GM12878 (cell line): ENCODE results near the gene DMRTC2. TPM values are rescaled to one million over a fixed set of nuclear protein-coding genes. Genes with fewer than 3 reads are reported as not detected.
A peak's percentile ranks its signal among the peaks of the same experiment; 100 is the strongest.

Experiments used
- ATAC-seq: fragments of 200-7000 bp; cut with Tn5 transposase; 3 replicates; pipeline ENCODE4 v1.9.1; 2020; ENCODE audit warnings: mild to moderate bottlenecking, moderate library complexity
- BruUV-seq: library from RNA; stranded (reverse); fragments of 400-500 nt; replicated peaks from 2 replicates; lab custom pipeline; 2021; lab: Mats Ljungman, UMichigan
- CTCF ChIA-PET: fragments of 300-600 bp; sonication (Branson Sonifier 250); formaldehyde crosslinking; extraction: SDS; loops from one replicate; lab custom pipeline; 2021; ENCODE audit warnings: inconsistent platforms; lab: Yijun Ruan, JAX
- POLR2A ChIA-PET: fragments of 350-600 bp; formaldehyde crosslinking; extraction: SDS; loops from one replicate; lab custom pipeline; 2021; ENCODE audit warnings: inconsistent platforms; lab: Charles Lee
- RAD21 ChIA-PET: fragments of 300-600 bp; sonication (Branson Sonifier 250); formaldehyde crosslinking; loops from one replicate; lab custom pipeline; 2023; ENCODE audit warnings: antibody characterized with exemption; ENCODE audit not compliant: unreplicated experiment; lab: Charles Lee
- SMC1A ChIA-PET: fragments of 300-600 bp; sonication (Branson Sonifier 250); formaldehyde crosslinking; loops from one replicate; lab custom pipeline; 2023; ENCODE audit not compliant: unreplicated experiment, uncharacterized antibody; lab: Charles Lee
- DNase-seq: peaks from one replicate; pipeline ENCODE4 v3.0.0-alpha.2; 2011; ENCODE audit warnings: low read depth, low spot score
- FAIRE-seq: peaks from 3 replicates; lab custom pipeline; 2011; peaks lifted over from hg19 to GRCh38; lab: Jason Lieb, UNC
- H2AFZ ChIP-seq: 2 replicates; pipeline ENCODE4 v1.6.0; 2011; ENCODE audit warnings: low read depth, low read length, control low read depth; ENCODE audit not compliant: control insufficient read depth
- H3K27ac ChIP-seq: 2 replicates; pipeline ENCODE4 v1.5.1; 2011; ENCODE audit warnings: control low read depth; ENCODE audit not compliant: control insufficient read depth, insufficient read depth
- H3K27me3 ChIP-seq, 2 experiments: replicated peaks in 1 of 2; 2 replicates each; pipeline versions ENCODE4 v1.6.0 to v1.6.1; 2011; ENCODE audit warnings: low read length in 1 of 2; ENCODE audit not compliant: control insufficient read depth in 2 of 2, insufficient read depth in 2 of 2
- H3K36me3 ChIP-seq, 2 experiments: 2 replicates each; pipeline ENCODE4 v1.5.1; 2011; ENCODE audit warnings: low read length in 1 of 2; ENCODE audit not compliant: control insufficient read depth in 2 of 2, insufficient read depth in 2 of 2
- H3K4me1 ChIP-seq: 2 replicates; pipeline ENCODE4 v1.6.1; 2011; ENCODE audit warnings: mild to moderate bottlenecking, low read length, moderate library complexity, mixed read lengths; ENCODE audit not compliant: control insufficient read depth, insufficient read depth
- H3K4me2 ChIP-seq: 2 replicates; pipeline ENCODE4 v1.6.0; 2011; ENCODE audit warnings: control low read depth; ENCODE audit not compliant: control insufficient read depth, insufficient read depth
- H3K4me3 ChIP-seq: fragments of 200-600 bp; sonication (generic); 2 replicates; pipeline ENCODE4 v1.5.1; 2016
- H3K79me2 ChIP-seq: 2 replicates; pipeline ENCODE4 v1.6.0; 2011; ENCODE audit warnings: low read length; ENCODE audit not compliant: control insufficient read depth, insufficient read depth
- H3K9ac ChIP-seq: 2 replicates; pipeline ENCODE4 v1.8.0; 2011; ENCODE audit warnings: low read length, control low read depth, mixed read lengths; ENCODE audit not compliant: control insufficient read depth, insufficient read depth
- H3K9me3 ChIP-seq: replicated peaks from 3 replicates; pipeline ENCODE4 v1.5.1; 2011; ENCODE audit warnings: mild to moderate bottlenecking, low read length; ENCODE audit not compliant: control insufficient read depth, insufficient read depth
- H4K20me1 ChIP-seq: 2 replicates; pipeline ENCODE4 v1.6.0; 2011; ENCODE audit not compliant: control insufficient read depth, insufficient read depth
- BCLAF1 ChIP-seq: fragments of 450-650 bp; IDR thresholded peaks from 2 replicates; pipeline ENCODE4 v1.6.1; 2017; ENCODE audit warnings: antibody characterized with exemption, mild to moderate bottlenecking, moderate library complexity
- CBX5 ChIP-seq: sonication (generic); IDR thresholded peaks from 2 replicates; pipeline ENCODE4 v1.6.1; 2016; ENCODE audit warnings: low read depth, moderate library complexity, mild to moderate bottlenecking, inconsistent platforms
- CHD1 ChIP-seq: IDR thresholded peaks from 2 replicates; pipeline ENCODE4 v1.6.1; 2012; ENCODE audit warnings: low read depth, low read length, improper control_type of control experiment
- E4F1 ChIP-seq: fragments of 450-650 bp; IDR thresholded peaks from 2 replicates; pipeline ENCODE4 v1.6.1; 2018; ENCODE audit warnings: borderline replicate concordance, mild to moderate bottlenecking; ENCODE audit not compliant: partially characterized antibody
- FOXM1 ChIP-seq: IDR thresholded peaks from 2 replicates; pipeline ENCODE4 v1.6.1; 2012; ENCODE audit warnings: low read depth, mild to moderate bottlenecking, inconsistent platforms, low read length, moderate library complexity
- GATAD2B ChIP-seq: fragments of 450-650 bp; conservative IDR thresholded peaks from 2 replicates; pipeline ENCODE4 v1.6.1; 2017; ENCODE audit warnings: low read depth, mild to moderate bottlenecking, moderate library complexity
- HDAC2 ChIP-seq: fragments of 200-600 bp; sonication (generic); IDR thresholded peaks from 2 replicates; pipeline ENCODE4 v1.6.1; 2017
- MTA2 ChIP-seq: fragments of 450-650 bp; IDR thresholded peaks from 2 replicates; pipeline ENCODE4 v1.6.1; 2016; ENCODE audit warnings: low read depth, mild to moderate bottlenecking, moderate library complexity
- MYB ChIP-seq: fragments of 150-350 bp; IDR thresholded peaks from 2 replicates; pipeline ENCODE4 v1.6.1; 2014; ENCODE audit warnings: mild to moderate bottlenecking, low read depth, low read length, borderline replicate concordance
- NBN ChIP-seq: fragments of 450-650 bp; IDR thresholded peaks from 2 replicates; pipeline ENCODE4 v1.6.1; 2016
- NFIC ChIP-seq: IDR thresholded peaks from 2 replicates; pipeline ENCODE4 v1.6.1; 2012; ENCODE audit warnings: low read depth, mild to moderate bottlenecking, inconsistent platforms, low read length, moderate library complexity
- PAX5 ChIP-seq: IDR thresholded peaks from 2 replicates; pipeline ENCODE4 v1.6.1; 2011; ENCODE audit warnings: low read depth, low read length, borderline replicate concordance
- PBX3 ChIP-seq: IDR thresholded peaks from 2 replicates; pipeline ENCODE4 v1.6.1; 2011; ENCODE audit warnings: mild to moderate bottlenecking, low read depth, low read length, moderate library complexity; ENCODE audit not compliant: insufficient replicate concordance
- POLR2AphosphoS5 ChIP-seq: IDR thresholded peaks from 2 replicates; pipeline ENCODE4 v1.6.1; 2011; ENCODE audit warnings: mild to moderate bottlenecking, low read length, inconsistent platforms
- RAD51 ChIP-seq: fragments of 450-650 bp; IDR thresholded peaks from 2 replicates; pipeline ENCODE4 v1.6.1; 2016; ENCODE audit warnings: moderate library complexity, mild to moderate bottlenecking, inconsistent platforms
- SMC3 ChIP-seq: IDR thresholded peaks from 2 replicates; pipeline ENCODE4 v1.6.1; 2011; ENCODE audit warnings: low read length, improper control_type of control experiment, borderline replicate concordance
- STAT1 ChIP-seq: fragments of 450-650 bp; conservative IDR thresholded peaks from 2 replicates; pipeline ENCODE4 v1.6.1; 2014; ENCODE audit warnings: antibody characterized with exemption, mild to moderate bottlenecking
- TAF1 ChIP-seq: IDR thresholded peaks from 2 replicates; pipeline ENCODE4 v1.6.1; 2011; ENCODE audit warnings: mild to moderate bottlenecking, low read depth, low read length, borderline replicate concordance
- TBL1XR1 ChIP-seq: IDR thresholded peaks from 2 replicates; pipeline ENCODE4 v1.6.1; 2012; ENCODE audit warnings: low read depth, low read length, improper control_type of control experiment
- ZNF274 ChIP-seq: IDR thresholded peaks from one replicate; pipeline ENCODE4 v1.8.0; 2011; ENCODE audit not compliant: insufficient read length, insufficient read depth
- WGBS: methylation state at CpG from one replicate; pipeline ENCODE4 v1.1.6; 2016; ENCODE audit warnings: low lambda C conversion rate; ENCODE audit not compliant: insufficient replicate concordance, insufficient coverage; ENCODE audit errors: missing lambda C conversion rate; 5-methylcytosine and 5-hydroxymethylcytosine counted together
- in situ Hi-C: fragments of 300-500 bp; cut with MboI; formaldehyde crosslinking; loops from 9 replicates; pipeline ENCODE4 v1.14.3; 2018; ENCODE audit warnings: mixed read lengths
- intact Hi-C: fragments of 100-400 bp; cut with micrococcal nuclease; formaldehyde crosslinking; loops from one replicate; pipeline ENCODE4 v1.14.2; 2022; ENCODE audit not compliant: unreplicated experiment
- polyA plus RNA-seq, 11 experiments: library from polyadenylated mRNA; depleted of rRNA in 4 of 11; unstranded in 6 of 11; stranded (reverse) in 5 of 11; fragments of >200 nt; fragmentation: Nextera tagmentation in 4 of 11; fragmentation: Illumina TruSeq in 1 of 11; extraction: Ambion mirVana in 4 of 11; extraction: Trizol in 1 of 11; gene quantifications; 1 replicate in 1 of 11; 2 replicates in 10 of 11; pipeline versions ENCODE4 v1.2.1 to v1.2.3, GENCODE V29; 2011 to 2016; ENCODE audit warnings: inconsistent platforms in 2 of 11, missing spikeins in 2 of 11, low read depth in 1 of 11
- total RNA-seq, 4 experiments: library from RNA; depleted of rRNA in 3 of 4; stranded (reverse); fragments of >200 nt in 3 of 4; fragmentation: Illumina TruSeq in 1 of 4; extraction: Trizol in 1 of 4; gene quantifications; 2 replicates each; pipeline versions ENCODE4 v1.2.1 to v1.2.3, GENCODE V29; 2013 to 2021

The DMRTC2 gene
- total and polyA plus RNA-seq, 10 of the 15 experiments (the other 5 are each of a cell fraction or from before 2014, with no cell fraction given), result not detected

- peaks cover 5 to 9% of the 10 kb centered on the region in 2 experiments; a peak in 3 of 4 replicates for H3K36me3 ChIP-seq
- FAIRE-seq (peak; percentile 41), DNase-seq (no peak), ATAC-seq (peak; percentile 9)
- H3K9ac ChIP-seq, result peak overlapping the region; percentile 73
- in situ Hi-C loops, result no loop called here
- peak overlapping the region; percentile 87 for H3K27ac ChIP-seq
- RAD21 ChIA-PET, result interaction anchor here (7.1 kb wide), 1 partner anchor 9 kb away, joined by 120 read pairs; the partner anchor contains the start of gene CD79A
- intact Hi-C loops, result no loop called here
- H3K4me3 ChIP-seq, result peak overlapping the region; percentile 89
- H3K4me1 ChIP-seq, result peaks cover 33% of the 10 kb centered on the region
- H3K79me2 ChIP-seq, result peaks cover 73% of the 10 kb centered on the region
- no peaks in the 10 kb centered on the region for H4K20me1 ChIP-seq
- CTCF ChIA-PET, result interaction anchor here (1.2 to 10.8 kb wide), 4 partner anchors 9 to 54 kb away, joined by 3 to 136 read pairs (median 27); partner anchors contain the start of genes CD79A and RPS19
- TSS peak; percentile 91 for BruUV-seq
- H3K4me2 ChIP-seq, result peak overlapping the region; percentile 52
- SMC1A ChIA-PET, result interaction anchor here (0.7 to 2.1 kb wide), 2 partner anchors 20 to 24 kb away, joined by 3 to 6 read pairs; partner anchors contain the start of gene RPS19
- no peaks in the 10 kb centered on the region for H3K27me3 ChIP-seq
- WGBS, result under 1% methylated on average over 23 of the region's 23 CpGs
- no peaks in the 10 kb centered on the region for H3K9me3 ChIP-seq
- POLR2A ChIA-PET, result interaction anchor here (0.6 to 6.9 kb wide), 5 partner anchors 11 to 623 kb away, joined by 3 to 90 read pairs (median 8); partner anchors contain the start of gene RPS19
- H2AFZ ChIP-seq, result peak overlapping the region; percentile 21; the same call in 1 of the 2 replicates
- no peak for TF ChIP-seq CHD1
- TF ChIP-seq TAF1, result no peak
- no peak for TF ChIP-seq PAX5
- no peak for TF ChIP-seq RAD51
- no peak; the same call in 1 of the 2 replicates for TF ChIP-seq NFIC
- TF ChIP-seq TBL1XR1, result no peak
- TF ChIP-seq POLR2AphosphoS5, result peak; percentile 0; the same call in 1 of the 2 replicates
- TF ChIP-seq ZNF274, result no peak
- TF ChIP-seq MTA2, result no peak
- TF ChIP-seq BCLAF1, result no peak
- no peak for TF ChIP-seq NBN
- no peak for TF ChIP-seq PBX3
- no peak for TF ChIP-seq MYB
- TF ChIP-seq FOXM1, result 0 out of 2 replicates have a peak, but pooled peaks have one; percentile 12
- no peak for TF ChIP-seq HDAC2
- TF ChIP-seq E4F1, result no peak
- TF ChIP-seq CBX5, result no peak
- TF ChIP-seq STAT1, result no peak
- TF ChIP-seq SMC3, result no peak
- TF ChIP-seq GATAD2B, result no peak
Measured at GRCh38 chr19:41883463-41883820, 38.6 kb downstream of the DMRTC2 start.
